Peyer's patch (tissue), 4 donors: Measurements from ENCODE around the gene TRIM9. TPM values are rescaled to one million over a fixed set of nuclear protein-coding genes. Genes with fewer than 3 reads are reported as not detected.

Source experiments
- DNase-seq, 3 donors: peaks; one replicate each; pipeline ENCODE4 v3.0.0-alpha.2; 2017 to 2019
- H3K27ac ChIP-seq, 4 donors: fragments of 200-600 bp; sonication (generic); one replicate each; pipeline ENCODE4 v1.5.1; 2016 to 2019
- H3K27me3 ChIP-seq, 2 donors: fragments of 200-600 bp; sonication (generic); one replicate each; pipeline ENCODE4 v1.5.1; 2019
- H3K36me3 ChIP-seq, 3 donors: fragments of 200-600 bp; sonication (generic); one replicate each; pipeline ENCODE4 v1.5.1; 2016 to 2019
- H3K4me1 ChIP-seq, 4 donors: fragments of 200-600 bp; sonication (generic); one replicate each; pipeline ENCODE4 v1.5.1; 2016 to 2019
- H3K4me3 ChIP-seq, 4 donors: fragments of 200-600 bp; sonication (generic); 1 replicate in 3 of 4; 2 replicates in 1 of 4; pipeline ENCODE4 v1.5.1; 2016 to 2019; ENCODE audit warnings: mild to moderate bottlenecking in 1 of 4
- H3K9me3 ChIP-seq, 4 donors: fragments of 200-600 bp; sonication (generic); one replicate each; pipeline ENCODE4 v1.5.1; 2016 to 2019; ENCODE audit warnings: mild to moderate bottlenecking in 1 of 4
- POLR2A ChIP-seq, 2 donors: fragments of 450-650 bp; IDR thresholded peaks; one replicate each; pipeline ENCODE4 v1.5.1; 2017; ENCODE audit warnings: antibody characterized with exemption in 2 of 2, mild to moderate bottlenecking in 2 of 2, moderate library complexity in 2 of 2
- total RNA-seq, 4 donors: library from RNA; depleted of rRNA; stranded (reverse); fragments of >200 nt; gene quantifications; one replicate each; pipeline ENCODE4 v1.1.0, GENCODE V29; 2016
- TF ChIP-seq, protein P1 (sequence below), 6 experiments: fragments of 450-650 bp in 4 of 6; fragments of 200-600 bp in 2 of 6; sonication (generic) in 1 of 6; IDR thresholded peaks; one replicate each; pipeline ENCODE4 v1.5.1; 2017 to 2019; ENCODE audit warnings: antibody characterized with exemption in 6 of 6, mild to moderate bottlenecking in 3 of 6, moderate library complexity in 1 of 6

TRIM9 gene
- total RNA-seq, 4 donors from 2014 or later = 0.35 to 5.0 (median 2.2) TPM

GRCh38 chr14:50935126-50936015 lies 159.5 kb downstream of the TRIM9 start:
- Histone ChIP-seq H3K4me1 (no peaks in the 10 kb centered on the region), H3K36me3 (peaks cover 0 to 3% (median 0%) of the 10 kb centered on the region in 3 donors), H3K27me3 (no peaks in the 10 kb centered on the region), H3K9me3 (no peaks in the 10 kb centered on the region), H3K27ac (no peak overlapping the region), H3K4me3 (no peak overlapping the region)
- TF ChIP-seq, protein P1, sequence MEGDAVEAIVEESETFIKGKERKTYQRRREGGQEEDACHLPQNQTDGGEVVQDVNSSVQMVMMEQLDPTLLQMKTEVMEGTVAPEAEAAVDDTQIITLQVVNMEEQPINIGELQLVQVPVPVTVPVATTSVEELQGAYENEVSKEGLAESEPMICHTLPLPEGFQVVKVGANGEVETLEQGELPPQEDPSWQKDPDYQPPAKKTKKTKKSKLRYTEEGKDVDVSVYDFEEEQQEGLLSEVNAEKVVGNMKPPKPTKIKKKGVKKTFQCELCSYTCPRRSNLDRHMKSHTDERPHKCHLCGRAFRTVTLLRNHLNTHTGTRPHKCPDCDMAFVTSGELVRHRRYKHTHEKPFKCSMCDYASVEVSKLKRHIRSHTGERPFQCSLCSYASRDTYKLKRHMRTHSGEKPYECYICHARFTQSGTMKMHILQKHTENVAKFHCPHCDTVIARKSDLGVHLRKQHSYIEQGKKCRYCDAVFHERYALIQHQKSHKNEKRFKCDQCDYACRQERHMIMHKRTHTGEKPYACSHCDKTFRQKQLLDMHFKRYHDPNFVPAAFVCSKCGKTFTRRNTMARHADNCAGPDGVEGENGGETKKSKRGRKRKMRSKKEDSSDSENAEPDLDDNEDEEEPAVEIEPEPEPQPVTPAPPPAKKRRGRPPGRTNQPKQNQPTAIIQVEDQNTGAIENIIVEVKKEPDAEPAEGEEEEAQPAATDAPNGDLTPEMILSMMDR (IDR thresholded peaks at IDR 0.05) = no peak
- no peak for TF ChIP-seq POLR2A (IDR thresholded peaks at IDR 0.05)
- DNase-seq = no peak

- no peak overlapping the region for H3K4me3 ChIP-seq
- peaks cover 0 to 9% (median 0%) of the 10 kb centered on the region in 3 donors for H3K36me3 ChIP-seq
- no peak for DNase-seq
- no peaks in the 10 kb centered on the region for H3K4me1 ChIP-seq
- no peak overlapping the region for H3K27ac ChIP-seq
- TF ChIP-seq, protein P1 (IDR thresholded peaks at IDR 0.05) = no peak
- TF ChIP-seq POLR2A (IDR thresholded peaks at IDR 0.05) = no peak
- no peaks in the 10 kb centered on the region for H3K9me3 ChIP-seq
- H3K27me3 ChIP-seq = no peaks in the 10 kb centered on the region
Measured at GRCh38 chr14:50932592-50933495, 162.1 kb downstream of the TRIM9 start.

DNA sequence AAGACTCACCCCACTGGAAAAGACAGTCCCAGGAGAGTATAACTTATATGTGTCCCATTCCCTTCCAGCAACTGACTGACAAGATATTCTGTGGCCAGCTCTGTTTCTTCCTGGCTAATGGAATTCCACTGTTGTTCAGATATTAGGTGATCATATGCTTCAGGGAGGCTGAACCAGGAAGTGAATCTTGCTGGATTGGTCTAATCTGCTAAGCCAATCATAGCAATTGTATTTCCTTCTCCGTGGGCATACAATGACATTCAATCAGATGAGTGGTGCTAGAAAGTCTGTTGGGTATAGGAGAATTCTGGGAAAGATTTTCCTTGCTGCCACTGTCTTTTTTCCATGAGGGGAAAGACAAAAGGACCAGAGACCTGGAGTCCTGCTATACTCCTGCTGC lies 162.7 kb downstream of the TRIM9 start:
- Histone ChIP-seq H3K9me3 (no peaks in the 10 kb centered on the region), H3K4me3 (no peak overlapping the region), H3K4me1 (no peaks in the 10 kb centered on the region), H3K27ac (no peak overlapping the region), H3K27me3 (no peaks in the 10 kb centered on the region), H3K36me3 (peaks cover 0 to 9% (median 0%) of the 10 kb centered on the region in 3 donors)
- TF ChIP-seq, protein P1 (IDR thresholded peaks at IDR 0.05) = no peak
- TF ChIP-seq POLR2A (IDR thresholded peaks at IDR 0.05) = no peak
- DNase-seq = no peak

DNA sequence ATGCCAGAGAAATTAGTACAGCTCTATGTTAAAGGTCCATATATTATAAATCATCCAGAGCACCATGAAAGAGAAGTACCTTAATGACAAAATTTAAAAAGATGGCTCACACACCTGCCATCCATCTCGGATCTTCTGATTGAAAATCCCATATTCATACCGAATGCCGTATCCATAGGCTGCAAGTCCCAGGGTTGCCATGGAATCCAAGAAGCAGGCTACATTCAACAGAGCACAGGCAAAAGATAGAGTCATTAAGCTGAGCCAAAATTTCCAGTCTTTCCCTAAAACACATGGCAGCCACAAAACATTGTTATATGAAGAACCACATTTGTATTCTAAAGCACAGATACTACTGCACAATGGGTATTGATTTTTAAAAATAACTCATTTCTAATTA lies 163.3 kb downstream of the TRIM9 start:
- Histone ChIP-seq H3K36me3 (peaks cover 0 to 9% (median 0%) of the 10 kb centered on the region in 3 donors), H3K4me1 (no peaks in the 10 kb centered on the region), H3K9me3 (no peaks in the 10 kb centered on the region), H3K27ac (no peak overlapping the region), H3K4me3 (no peak overlapping the region), H3K27me3 (no peaks in the 10 kb centered on the region)
- TF ChIP-seq, protein P1 (IDR thresholded peaks at IDR 0.05) = no peak
- no peak for TF ChIP-seq POLR2A (IDR thresholded peaks at IDR 0.05)
- no peak for DNase-seq

DNA sequence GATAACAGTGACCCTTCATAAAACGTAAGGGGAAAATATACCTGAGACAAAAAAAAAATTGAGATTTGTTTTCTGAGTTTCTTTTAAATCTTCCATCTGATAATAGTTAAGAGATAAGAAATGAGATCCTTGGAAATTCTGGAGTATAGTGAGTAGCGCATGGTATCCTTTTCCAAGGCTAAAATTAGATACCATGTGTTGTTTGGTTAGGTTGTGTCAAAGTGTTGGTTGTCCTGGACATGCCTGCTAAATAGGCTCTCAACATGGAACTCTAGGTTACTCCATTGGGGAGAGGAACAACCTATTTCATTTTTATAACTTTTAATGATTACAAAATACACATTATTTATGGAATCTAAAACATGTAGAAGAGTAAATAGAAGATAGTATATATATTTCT lies 165.4 kb downstream of the TRIM9 start:
- no peaks in the 10 kb centered on the region for H3K27me3 ChIP-seq
- TF ChIP-seq POLR2A (IDR thresholded peaks at IDR 0.05) = no peak
- TF ChIP-seq, protein P1 (IDR thresholded peaks at IDR 0.05) = no peak
- H3K9me3 ChIP-seq = no peaks in the 10 kb centered on the region
- H3K36me3 ChIP-seq = peaks cover 0 to 9% (median 0%) of the 10 kb centered on the region in 3 donors
- H3K27ac ChIP-seq = no peak overlapping the region
- no peak for DNase-seq
- no peaks in the 10 kb centered on the region for H3K4me1 ChIP-seq
- H3K4me3 ChIP-seq = no peak overlapping the region
